Measurements from ENCODE around the gene OR1E2. TPM values are rescaled to one million over a fixed set of nuclear protein-coding genes. Genes with fewer than 3 reads are reported as not detected.

The OR1E2 gene
- total RNA-seq, 1 experiment from 2014 or later: not detected

DNA sequence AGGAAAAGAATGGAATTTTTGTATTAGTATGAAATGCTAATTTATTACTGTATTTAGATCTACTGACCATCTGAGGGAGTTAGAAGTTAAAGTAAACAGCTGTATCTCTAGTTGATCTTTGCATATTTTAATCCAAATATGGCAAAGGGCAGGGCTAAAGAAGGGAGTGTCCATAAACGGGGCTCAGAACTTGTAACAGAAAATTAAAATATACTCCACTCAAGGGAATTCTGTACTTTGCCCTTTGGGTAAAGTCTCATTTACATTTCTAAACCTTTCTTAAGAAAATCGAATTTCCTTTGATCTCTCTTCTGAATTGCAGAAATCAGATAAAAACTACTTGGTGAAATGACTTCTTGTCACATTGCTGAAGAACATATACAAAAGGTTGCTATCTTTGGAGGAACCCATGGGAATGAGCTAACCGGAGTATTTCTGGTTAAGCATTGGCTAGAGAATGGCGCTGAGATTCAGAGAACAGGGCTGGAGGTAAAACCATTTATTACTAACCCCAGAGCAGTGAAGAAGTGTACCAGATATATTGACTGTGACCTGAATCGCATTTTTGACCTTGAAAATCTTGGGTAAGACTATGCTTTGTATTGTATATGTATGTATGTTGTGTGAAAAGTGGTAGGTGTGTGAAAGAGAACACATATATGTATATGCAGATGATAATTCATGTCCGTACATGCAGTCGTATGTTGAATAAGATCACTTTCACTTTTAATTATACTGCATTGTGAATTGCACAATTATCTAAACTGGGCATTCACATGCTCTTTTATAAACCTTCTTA, 42.4 kb upstream of the OR1E2 start, which contains the start of gene ASPA:
Gene ASPA (plus strand): TSS at position 186 of the 799 bp plus-strand sequence. CDS start 163 bp downstream, at position 349.
- no peaks in the 10 kb centered on the region for H3K9me3 ChIP-seq
- no peak within 1 kb of the TSS for H3K4me3 ChIP-seq (ENCODE audit: low read depth, low read length)
- Mint-ChIP-seq H3K36me3 (ENCODE audit: insufficient read depth, unreplicated experiment) (no peaks in the 10 kb centered on the region), H3K27me3 (ENCODE audit: insufficient read depth, unreplicated experiment) (no peaks in the 10 kb centered on the region), H3K4me3 (ENCODE audit: unreplicated experiment) (peak within 1 kb of the TSS; percentile 4), H3K4me1 (ENCODE audit: low read depth, unreplicated experiment) (peaks cover 36% of the 10 kb centered on the region), H3K9me3 (ENCODE audit: unreplicated experiment) (no peaks in the 10 kb centered on the region), H3K27ac (ENCODE audit: unreplicated experiment) (peak within 1 kb of the TSS; percentile 54)
- H3K36me3 ChIP-seq (ENCODE audit: control insufficient read depth, insufficient read depth, low read length): no peaks in the 10 kb centered on the region
- ChIA-PET CTCF (no interaction called here), POLR2A (no interaction called here)
- no peak for DNase-seq
- intact Hi-C loops (cut with micrococcal nuclease; ENCODE audit: unreplicated experiment): loop anchor here (10.0 kb wide), 1 partner anchor 59 kb away; no protein-coding TSS in a partner anchor
- peaks cover 41% of the 10 kb centered on the region for H3K4me1 ChIP-seq
- no peaks in the 10 kb centered on the region for H3K27me3 ChIP-seq (replicated peaks; ENCODE audit: control insufficient read depth, insufficient read depth, low read length)
- TF ChIP-seq, protein P1, sequence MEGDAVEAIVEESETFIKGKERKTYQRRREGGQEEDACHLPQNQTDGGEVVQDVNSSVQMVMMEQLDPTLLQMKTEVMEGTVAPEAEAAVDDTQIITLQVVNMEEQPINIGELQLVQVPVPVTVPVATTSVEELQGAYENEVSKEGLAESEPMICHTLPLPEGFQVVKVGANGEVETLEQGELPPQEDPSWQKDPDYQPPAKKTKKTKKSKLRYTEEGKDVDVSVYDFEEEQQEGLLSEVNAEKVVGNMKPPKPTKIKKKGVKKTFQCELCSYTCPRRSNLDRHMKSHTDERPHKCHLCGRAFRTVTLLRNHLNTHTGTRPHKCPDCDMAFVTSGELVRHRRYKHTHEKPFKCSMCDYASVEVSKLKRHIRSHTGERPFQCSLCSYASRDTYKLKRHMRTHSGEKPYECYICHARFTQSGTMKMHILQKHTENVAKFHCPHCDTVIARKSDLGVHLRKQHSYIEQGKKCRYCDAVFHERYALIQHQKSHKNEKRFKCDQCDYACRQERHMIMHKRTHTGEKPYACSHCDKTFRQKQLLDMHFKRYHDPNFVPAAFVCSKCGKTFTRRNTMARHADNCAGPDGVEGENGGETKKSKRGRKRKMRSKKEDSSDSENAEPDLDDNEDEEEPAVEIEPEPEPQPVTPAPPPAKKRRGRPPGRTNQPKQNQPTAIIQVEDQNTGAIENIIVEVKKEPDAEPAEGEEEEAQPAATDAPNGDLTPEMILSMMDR (IDR thresholded peaks at IDR 0.05; ENCODE audit: insufficient read depth in 1 of 2, low read depth in 1 of 2, low read length in 1 of 2, severe bottlenecking in 1 of 2, unreplicated experiment in 1 of 2): no peak
- no TSS peak for BruUV-seq (replicated peaks)

DNA sequence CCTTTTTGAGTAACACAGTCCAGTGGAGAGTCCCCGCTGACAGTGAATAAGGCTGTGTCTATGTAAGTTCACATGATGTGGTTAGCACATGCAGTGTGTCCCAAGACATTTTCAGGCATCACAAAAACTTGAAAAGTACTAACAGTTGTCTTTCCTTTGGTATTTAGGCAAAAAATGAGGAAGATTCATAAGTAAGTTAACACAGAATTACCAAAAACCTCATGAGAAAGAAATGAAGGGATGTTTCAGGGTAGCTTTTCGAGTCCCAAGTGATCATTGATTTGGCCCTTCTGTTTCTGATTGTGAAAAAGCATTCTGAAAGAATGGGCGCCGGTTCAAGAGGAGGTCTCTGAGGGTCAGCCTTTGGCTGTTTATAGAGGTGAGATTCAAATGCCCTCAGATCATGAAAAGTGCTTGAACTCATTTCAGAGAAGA, 41.6 kb upstream of the OR1E2 start:
- Mint-ChIP-seq H3K27ac (ENCODE audit: unreplicated experiment) (peak overlapping the region; percentile 54), H3K4me1 (ENCODE audit: low read depth, unreplicated experiment) (peaks cover 36% of the 10 kb centered on the region), H3K9me3 (ENCODE audit: unreplicated experiment) (no peaks in the 10 kb centered on the region), H3K36me3 (ENCODE audit: insufficient read depth, unreplicated experiment) (no peaks in the 10 kb centered on the region), H3K27me3 (ENCODE audit: insufficient read depth, unreplicated experiment) (no peaks in the 10 kb centered on the region), H3K4me3 (ENCODE audit: unreplicated experiment) (no peak overlapping the region)
- intact Hi-C loops (cut with micrococcal nuclease; ENCODE audit: unreplicated experiment): loop anchor here (10.0 kb wide), 1 partner anchor 60 kb away; no protein-coding TSS in a partner anchor
- no peak for DNase-seq
- Histone ChIP-seq H3K9me3 (no peaks in the 10 kb centered on the region), H3K4me3 (ENCODE audit: low read depth, low read length) (no peak overlapping the region), H3K27me3 (replicated peaks; ENCODE audit: control insufficient read depth, insufficient read depth, low read length) (no peaks in the 10 kb centered on the region), H3K36me3 (ENCODE audit: control insufficient read depth, insufficient read depth, low read length) (no peaks in the 10 kb centered on the region), H3K4me1 (peaks cover 41% of the 10 kb centered on the region)
- TF ChIP-seq, protein P1 (IDR thresholded peaks at IDR 0.05; ENCODE audit: insufficient read depth in 1 of 2, low read depth in 1 of 2, low read length in 1 of 2, severe bottlenecking in 1 of 2, unreplicated experiment in 1 of 2): no peak
- no TSS peak for BruUV-seq (replicated peaks)
- ChIA-PET CTCF (no interaction called here), POLR2A (no interaction called here)

DNA sequence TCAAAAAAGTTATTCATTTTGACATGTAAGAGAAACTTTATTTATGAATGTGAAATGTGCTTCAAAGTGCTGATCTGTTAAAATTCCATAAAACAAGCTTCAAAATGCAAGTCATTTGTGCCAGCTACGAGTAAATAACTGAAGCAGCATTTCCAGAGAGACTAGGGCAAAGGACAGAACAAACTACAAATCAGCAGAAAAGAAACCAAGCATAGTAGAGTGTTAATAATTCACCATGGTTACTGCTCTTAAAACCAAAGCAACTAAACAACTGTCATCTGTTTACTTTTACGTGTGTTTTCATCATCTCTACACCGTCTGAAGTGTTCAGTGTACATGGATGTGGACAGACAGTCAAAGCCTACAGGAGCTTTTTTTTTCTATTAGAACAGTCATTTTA, 40.6 kb upstream of the OR1E2 start:
- H3K4me1 Mint-ChIP-seq (ENCODE audit: low read depth, unreplicated experiment): peaks cover 36% of the 10 kb centered on the region
- H3K9me3 Mint-ChIP-seq (ENCODE audit: unreplicated experiment): no peaks in the 10 kb centered on the region
- CTCF ChIA-PET: no interaction called here
- intact Hi-C loops (cut with micrococcal nuclease; ENCODE audit: unreplicated experiment): loop anchor here (10.0 kb wide), 1 partner anchor 61 kb away; no protein-coding TSS in a partner anchor
- H3K9me3 ChIP-seq: no peaks in the 10 kb centered on the region
- H3K4me1 ChIP-seq: peaks cover 37% of the 10 kb centered on the region
- no TSS peak for BruUV-seq (replicated peaks)
- H3K27me3 Mint-ChIP-seq (ENCODE audit: insufficient read depth, unreplicated experiment): no peaks in the 10 kb centered on the region
- POLR2A ChIA-PET: no interaction called here
- H3K36me3 Mint-ChIP-seq (ENCODE audit: insufficient read depth, unreplicated experiment): no peaks in the 10 kb centered on the region
- H3K4me3 Mint-ChIP-seq (ENCODE audit: unreplicated experiment): peak overlapping the region; percentile 37
- H3K36me3 ChIP-seq (ENCODE audit: control insufficient read depth, insufficient read depth, low read length): no peaks in the 10 kb centered on the region
- H3K27me3 ChIP-seq (replicated peaks; ENCODE audit: control insufficient read depth, insufficient read depth, low read length): no peaks in the 10 kb centered on the region
- peak in 1 of 2 experiments; percentile 47 for DNase-seq
- peak overlapping the region; percentile 49 for H3K27ac Mint-ChIP-seq (ENCODE audit: unreplicated experiment)
- TF ChIP-seq, protein P1 (IDR thresholded peaks at IDR 0.05; ENCODE audit: insufficient read depth in 1 of 2, low read depth in 1 of 2, low read length in 1 of 2, severe bottlenecking in 1 of 2, unreplicated experiment in 1 of 2): no peak
- no peak overlapping the region for H3K4me3 ChIP-seq (ENCODE audit: low read depth, low read length)
